BLaER1 treated with 17β-estradiol and CSF1 and Interleukin-3, amounts not matched to agents 10 nM and 100 nM (cell line): Measurements from ENCODE around the gene ZNF182.

ENCODE experiments used
- H3K27ac ChIP-seq, 11 experiments: shearing (Covaris generic); formaldehyde crosslinking; 2 replicates each; pipeline ENCODE4 v1.8.1; 2022
- H3K27me3 ChIP-seq, 11 experiments: shearing (Covaris generic); formaldehyde crosslinking; 2 replicates each; pipeline ENCODE4 v1.8.1; 2022
- H3K36me3 ChIP-seq, 11 experiments: shearing (Covaris generic); formaldehyde crosslinking; 2 replicates each; pipeline ENCODE4 v1.8.1; 2022
- H3K4me1 ChIP-seq, 10 experiments: shearing (Covaris generic); formaldehyde crosslinking; 2 replicates each; pipeline ENCODE4 v1.8.1; 2022
- H3K4me2 ChIP-seq, 11 experiments: shearing (Covaris generic); formaldehyde crosslinking; 2 replicates each; pipeline ENCODE4 v1.8.1; 2022
- H3K4me3 ChIP-seq, 10 experiments: shearing (Covaris generic); formaldehyde crosslinking; 2 replicates each; pipeline ENCODE4 v1.8.1; 2022
- H3K9ac ChIP-seq, 11 experiments: shearing (Covaris generic); formaldehyde crosslinking; 2 replicates each; pipeline ENCODE4 v1.8.1; 2022
- H3K9me3 ChIP-seq, 11 experiments: shearing (Covaris generic); formaldehyde crosslinking; replicated peaks in 1 of 11; 2 replicates each; pipeline ENCODE4 v1.8.1; 2022
- H4K20me1 ChIP-seq, 11 experiments: shearing (Covaris generic); formaldehyde crosslinking; 2 replicates each; pipeline ENCODE4 v1.8.1; 2022
- Cebpa-rat ChIP-seq, 11 experiments: shearing (Covaris generic); IDR thresholded peaks; 2 replicates each; pipeline ENCODE4 v1.8.1; 2022

ZNF182 gene

DNA sequence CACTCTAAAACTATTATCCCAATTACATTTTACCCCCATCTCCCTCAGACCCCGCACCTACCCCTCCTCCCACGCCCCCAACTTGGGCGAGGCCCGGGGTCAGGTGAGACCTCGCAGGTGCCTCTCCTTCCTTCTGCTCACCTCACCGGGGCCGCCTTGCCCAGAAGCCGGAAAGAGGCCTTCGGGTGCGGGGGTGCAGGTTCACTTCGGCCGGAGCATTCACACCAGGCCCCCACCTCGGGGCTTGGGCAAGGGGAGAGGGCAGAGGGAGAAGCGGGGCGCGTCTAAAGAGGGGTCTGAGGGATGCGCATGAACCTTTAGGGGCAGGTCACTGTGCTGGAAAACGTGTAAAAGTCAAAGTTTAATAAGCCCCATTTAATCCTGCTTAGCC lies 427 bp downstream of the ZNF182 start:
- H3K4me2 ChIP-seq, result peak overlapping the region; percentile 37 to 84 (median 71)
- H3K36me3 ChIP-seq, result peaks cover 6 to 37% (median 12%) of the 10 kb centered on the region in 11 experiments; a peak in 19 of 22 replicates
- no peak for TF ChIP-seq Cebpa-rat (IDR thresholded peaks at IDR 0.05)
- H3K4me3 ChIP-seq, result peak overlapping the region; percentile 66 to 82 (median 73)
- H3K9ac ChIP-seq, result peak overlapping the region; percentile 83 to 91 (median 86)
- H3K27me3 ChIP-seq, result peaks cover 16 to 36% (median 25%) of the 10 kb centered on the region in 11 experiments
- H3K9me3 ChIP-seq, result peaks cover 20 to 42% (median 32%) of the 10 kb centered on the region in 11 experiments; a peak in 20 of 22 replicates
- peaks cover 0 to 11% (median 9%) of the 10 kb centered on the region in 10 experiments; a peak in 13 of 20 replicates for H3K4me1 ChIP-seq
- no peaks in the 10 kb centered on the region for H4K20me1 ChIP-seq
- H3K27ac ChIP-seq, result peak overlapping the region; percentile 73 to 92 (median 85)

DNA sequence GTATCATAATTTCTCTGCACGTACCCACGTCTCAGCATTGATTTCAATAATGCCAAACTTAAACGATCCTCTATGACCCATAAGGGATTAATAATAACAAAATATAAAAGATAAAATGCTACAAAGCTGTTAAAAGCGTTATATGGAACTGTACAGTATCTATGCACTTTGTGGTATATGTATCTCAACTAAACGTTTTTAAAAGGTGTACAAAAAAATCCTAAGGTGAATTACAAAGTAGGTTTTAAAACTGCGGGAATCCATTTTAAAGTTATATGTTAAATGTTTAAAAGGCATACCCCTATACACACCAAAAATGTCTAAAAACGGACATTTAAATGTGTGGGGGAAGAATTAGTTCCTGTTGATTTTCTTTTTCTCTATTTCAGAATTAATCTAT lies 860 bp downstream of the ZNF182 start:
- Histone ChIP-seq H3K4me3 (peak overlapping the region; percentile 66 to 82 (median 73)), H3K36me3 (peaks cover 7 to 37% (median 14%) of the 10 kb centered on the region in 11 experiments; a peak in 20 of 22 replicates), H3K9ac (peak overlapping the region; percentile 83 to 91 (median 86); a peak in 21 of 22 replicates), H3K9me3 (peaks cover 25 to 46% (median 36%) of the 10 kb centered on the region in 11 experiments; a peak in 20 of 22 replicates), H3K4me2 (peak overlapping the region; percentile 37 to 84 (median 71); a peak in 18 of 22 replicates), H3K4me1 (peaks cover 0 to 11% (median 9%) of the 10 kb centered on the region in 10 experiments; a peak in 13 of 20 replicates), H4K20me1 (no peaks in the 10 kb centered on the region), H3K27me3 (peaks cover 16 to 36% (median 25%) of the 10 kb centered on the region in 11 experiments), H3K27ac (peak overlapping the region in 10 of 11 experiments; percentile 73 to 92 (median 86); a peak in 17 of 22 replicates)
- no peak for TF ChIP-seq Cebpa-rat (IDR thresholded peaks at IDR 0.05)

DNA sequence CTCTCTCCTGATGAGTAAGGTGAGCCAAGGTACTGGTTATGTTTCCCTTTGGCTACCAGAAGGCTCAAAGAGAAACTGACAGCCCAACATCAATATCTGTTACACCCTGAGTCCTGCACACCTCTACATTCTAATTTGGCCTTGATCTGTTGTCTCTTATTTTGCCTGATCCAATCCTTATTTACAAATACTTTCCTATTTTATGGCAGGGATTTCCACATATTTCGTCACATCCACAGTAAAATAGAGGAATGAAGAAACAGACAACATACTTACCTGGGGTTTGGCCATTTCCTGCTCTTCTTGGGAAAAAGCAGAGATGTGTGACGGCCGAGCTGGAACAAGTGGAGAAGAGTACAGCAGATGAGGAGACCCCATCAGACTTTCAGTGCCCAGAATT lies 1.5 kb downstream of the ZNF182 start:
- H3K27ac ChIP-seq, result no peak overlapping the region
- peak overlapping the region; percentile 22 to 84 (median 68) for H3K4me2 ChIP-seq
- H3K4me3 ChIP-seq, result peak overlapping the region in 6 of 10 experiments; percentile 69 to 82 (median 74); a peak in 7 of 20 replicates

DNA sequence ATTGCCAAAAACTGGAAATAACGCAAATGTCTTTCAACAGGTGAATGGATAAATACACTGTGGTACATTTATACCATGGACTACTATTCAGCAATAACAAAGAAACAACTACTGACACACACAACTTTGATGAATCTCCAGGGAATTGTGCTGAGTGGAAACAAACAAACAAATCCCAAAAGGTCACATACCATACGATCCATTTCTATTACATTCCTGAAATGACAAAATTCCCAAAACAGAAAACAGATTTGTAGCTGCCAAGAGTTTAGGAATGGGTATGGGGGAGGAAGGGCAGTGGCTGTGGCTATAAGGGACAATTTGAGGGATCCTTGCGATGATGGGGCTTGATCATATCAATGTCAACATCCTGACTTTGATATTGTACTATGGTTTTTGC lies 2.5 kb downstream of the ZNF182 start:
- no peak overlapping the region; a peak in 1 of 20 replicates for H3K4me3 ChIP-seq
- no peaks in the 10 kb centered on the region for H4K20me1 ChIP-seq
- no peak overlapping the region; a peak in 1 of 22 replicates for H3K4me2 ChIP-seq
- peaks cover 0 to 11% (median 9%) of the 10 kb centered on the region in 10 experiments; a peak in 13 of 20 replicates for H3K4me1 ChIP-seq
- H3K27me3 ChIP-seq, result peaks cover 17 to 44% (median 33%) of the 10 kb centered on the region in 11 experiments
- no peak overlapping the region for H3K27ac ChIP-seq
- H3K9ac ChIP-seq, result no peak overlapping the region
- peaks cover 19 to 54% (median 29%) of the 10 kb centered on the region in 11 experiments for H3K36me3 ChIP-seq
- TF ChIP-seq Cebpa-rat (IDR thresholded peaks at IDR 0.05), result no peak
- peaks cover 40 to 63% (median 53%) of the 10 kb centered on the region in 11 experiments for H3K9me3 ChIP-seq

More for the DNA sequence above, 1.5 kb downstream of the ZNF182 start:
- Histone ChIP-seq H3K4me1 (peaks cover 0 to 11% (median 9%) of the 10 kb centered on the region in 10 experiments; a peak in 13 of 20 replicates), H3K9ac (no peak overlapping the region), H3K27me3 (peaks cover 16 to 36% (median 25%) of the 10 kb centered on the region in 11 experiments), H4K20me1 (no peaks in the 10 kb centered on the region), H3K36me3 (peaks cover 9 to 43% (median 20%) of the 10 kb centered on the region in 11 experiments), H3K9me3 (peaks cover 30 to 52% (median 43%) of the 10 kb centered on the region in 11 experiments; a peak in 21 of 22 replicates)
- TF ChIP-seq Cebpa-rat (IDR thresholded peaks at IDR 0.05), result no peak

DNA sequence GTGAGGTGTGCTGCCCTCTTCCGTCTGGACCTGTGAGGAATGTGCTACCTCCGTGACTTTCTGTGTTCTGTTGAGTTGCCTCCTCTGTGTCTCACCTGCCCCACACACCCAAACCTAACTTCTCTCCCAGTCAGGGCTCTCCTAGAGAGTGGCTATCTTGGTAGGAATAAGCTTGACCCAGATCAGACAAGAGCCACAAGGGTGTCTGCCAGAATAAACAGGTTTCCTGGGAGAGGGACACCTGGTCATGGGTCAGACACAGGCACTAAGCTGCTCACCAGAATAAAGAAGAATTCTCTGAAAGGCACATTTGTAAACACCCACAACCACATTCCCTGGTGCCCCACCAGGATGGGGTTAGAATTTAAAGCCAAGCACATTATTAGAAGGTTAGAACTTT lies 11.1 kb downstream of the ZNF182 start:
- Histone ChIP-seq H3K9ac (no peak overlapping the region), H4K20me1 (no peaks in the 10 kb centered on the region), H3K36me3 (peaks cover 62 to 97% (median 78%) of the 10 kb centered on the region in 11 experiments), H3K9me3 (peaks cover 86 to 100% (median 96%) of the 10 kb centered on the region in 11 experiments), H3K27me3 (peaks cover 17 to 77% (median 63%) of the 10 kb centered on the region in 11 experiments), H3K27ac (no peak overlapping the region), H3K4me3 (no peak overlapping the region), H3K4me1 (peaks cover 0 to 6% (median 0%) of the 10 kb centered on the region in 10 experiments; a peak in 1 of 20 replicates), H3K4me2 (no peak overlapping the region)
- TF ChIP-seq Cebpa-rat (IDR thresholded peaks at IDR 0.05), result no peak

DNA sequence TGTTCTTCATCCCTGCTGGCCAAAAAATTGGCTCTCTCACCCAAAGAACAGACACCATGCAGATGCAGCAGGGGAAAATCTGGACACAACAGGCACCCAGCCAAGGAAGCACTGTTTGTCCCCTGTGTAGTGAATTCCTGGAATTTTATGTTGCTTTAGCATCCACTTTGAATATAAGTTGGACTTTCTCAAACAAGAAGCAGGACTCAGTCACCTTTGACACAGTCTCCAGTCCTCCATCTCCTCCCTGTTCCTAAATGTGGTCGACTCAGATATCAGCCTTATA lies 11.8 kb downstream of the ZNF182 start:
- H4K20me1 ChIP-seq, result no peaks in the 10 kb centered on the region
- peaks cover 86 to 100% (median 96%) of the 10 kb centered on the region in 11 experiments for H3K9me3 ChIP-seq
- TF ChIP-seq Cebpa-rat (IDR thresholded peaks at IDR 0.05), result no peak
- H3K4me3 ChIP-seq, result no peak overlapping the region
- peaks cover 62 to 97% (median 79%) of the 10 kb centered on the region in 11 experiments for H3K36me3 ChIP-seq
- H3K27me3 ChIP-seq, result peaks cover 17 to 80% (median 63%) of the 10 kb centered on the region in 11 experiments
- peaks cover 0 to 6% (median 0%) of the 10 kb centered on the region in 10 experiments; a peak in 1 of 20 replicates for H3K4me1 ChIP-seq
- no peak overlapping the region for H3K9ac ChIP-seq
- H3K4me2 ChIP-seq, result no peak overlapping the region
- peak overlapping the region in 3 of 11 experiments; percentile 42 to 45 (median 44); a peak in 4 of 22 replicates for H3K27ac ChIP-seq

DNA sequence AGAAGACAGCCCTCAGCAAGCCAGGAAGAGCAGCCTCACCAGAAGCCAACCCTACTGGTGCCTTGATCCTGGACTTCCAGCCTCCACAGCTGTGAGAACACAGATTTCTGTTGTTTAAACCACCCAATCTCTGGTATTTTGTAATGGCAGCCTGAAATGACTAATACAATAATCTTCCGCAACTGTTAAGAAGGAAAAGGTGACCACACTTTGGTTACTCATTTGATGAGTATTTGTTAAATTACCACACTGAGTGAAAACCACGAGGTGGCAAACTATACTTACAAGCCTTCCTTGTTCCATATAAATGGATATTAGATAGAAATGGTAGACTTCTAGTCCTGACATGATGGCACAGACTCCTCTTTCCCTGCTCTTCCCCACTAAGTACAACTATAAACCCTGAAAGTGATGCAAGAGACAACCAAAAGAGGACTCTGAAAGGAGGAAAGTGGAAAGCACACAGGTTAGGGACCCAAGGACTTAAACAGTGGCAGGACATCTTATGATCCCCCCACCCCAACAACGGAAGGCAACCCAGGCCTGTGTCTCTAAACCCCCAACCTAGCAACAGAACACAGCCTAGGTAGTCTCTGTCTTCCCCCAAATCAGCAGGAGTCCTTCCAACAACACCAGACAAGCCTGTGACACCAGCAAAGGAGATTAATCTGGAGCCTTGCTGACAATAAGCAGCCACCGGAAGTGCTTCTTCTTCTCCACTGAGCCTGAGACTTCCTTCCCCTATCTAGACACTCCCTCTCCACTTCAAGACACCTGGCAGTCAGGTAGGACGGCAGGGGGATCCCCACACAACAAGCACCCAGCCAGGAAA lies 12.3 kb downstream of the ZNF182 start:
- no peak for TF ChIP-seq Cebpa-rat (IDR thresholded peaks at IDR 0.05)
- Histone ChIP-seq H3K27me3 (peaks cover 14 to 78% (median 67%) of the 10 kb centered on the region in 11 experiments), H3K36me3 (peaks cover 62 to 97% (median 79%) of the 10 kb centered on the region in 11 experiments), H4K20me1 (no peaks in the 10 kb centered on the region), H3K4me1 (peaks cover 0 to 6% (median 0%) of the 10 kb centered on the region in 10 experiments; a peak in 1 of 20 replicates), H3K9ac (no peak overlapping the region), H3K9me3 (peaks cover 86 to 100% (median 96%) of the 10 kb centered on the region in 11 experiments), H3K4me2 (no peak overlapping the region), H3K27ac (peak overlapping the region in 3 of 11 experiments; percentile 42 to 51 (median 44); a peak in 5 of 22 replicates), H3K4me3 (no peak overlapping the region)

DNA sequence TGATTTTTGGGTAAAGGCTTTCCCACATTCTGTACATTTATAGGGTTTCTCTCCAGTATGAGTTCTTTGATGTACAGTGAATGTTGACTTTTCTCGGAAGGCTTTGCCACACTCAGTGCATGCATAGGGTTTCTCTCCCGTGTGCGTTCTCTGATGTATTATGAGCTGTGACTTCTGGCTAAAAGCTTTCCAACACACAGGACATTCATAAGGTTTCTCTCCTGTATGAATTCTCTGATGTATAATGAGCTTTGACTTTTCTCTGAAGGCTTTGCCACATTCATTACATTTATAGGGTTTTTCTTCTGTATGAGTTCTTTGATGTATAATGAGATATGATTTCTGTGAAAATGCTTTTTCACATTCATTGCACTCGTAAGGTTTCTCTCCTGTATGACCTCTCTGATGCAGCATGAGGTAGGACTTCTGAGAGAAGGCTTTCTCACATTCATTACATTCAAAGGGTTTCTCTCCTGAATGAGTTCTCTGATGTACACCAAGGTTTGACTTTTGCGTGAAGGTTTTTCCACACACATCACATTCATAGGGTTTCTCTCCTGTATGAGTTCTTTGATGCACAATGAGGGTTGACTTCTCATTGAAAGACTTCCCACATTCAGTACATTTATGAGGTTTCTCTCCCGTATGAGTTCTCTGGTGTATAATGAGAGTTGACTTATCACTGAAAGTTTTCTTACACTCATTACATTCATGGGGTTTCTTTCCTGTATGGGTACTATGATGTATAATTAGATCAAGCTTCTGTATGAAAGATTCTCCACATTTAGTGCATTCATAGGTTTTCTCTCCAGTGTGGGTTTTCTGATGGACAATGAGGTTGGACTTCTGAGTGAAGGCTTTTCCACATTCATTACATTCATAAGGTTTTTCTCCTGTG lies 27.3 kb downstream of the ZNF182 start:
- no peak for TF ChIP-seq Cebpa-rat (IDR thresholded peaks at IDR 0.05)
- H3K36me3 ChIP-seq, result peaks cover 65 to 91% (median 81%) of the 10 kb centered on the region in 11 experiments
- no peaks in the 10 kb centered on the region for H4K20me1 ChIP-seq
- no peak overlapping the region for H3K4me2 ChIP-seq
- peaks cover 98 to 100% (median 99%) of the 10 kb centered on the region in 11 experiments for H3K9me3 ChIP-seq
- peak overlapping the region in 6 of 10 experiments; percentile 5 to 35 (median 8); a peak in 5 of 20 replicates for H3K4me3 ChIP-seq
- H3K27ac ChIP-seq, result no peak overlapping the region
- H3K27me3 ChIP-seq, result peaks cover 0 to 41% (median 22%) of the 10 kb centered on the region in 11 experiments; a peak in 12 of 22 replicates
- H3K4me1 ChIP-seq, result no peaks in the 10 kb centered on the region
- no peak overlapping the region for H3K9ac ChIP-seq
